HepG2 (cell line): ENCODE measurements around the gene FBXO41. TPM values are rescaled to one million over a fixed set of nuclear protein-coding genes. Genes with fewer than 3 reads are reported as not detected.

Experiments used
- GABPA ChIP-seq, 2 experiments: IDR thresholded peaks; 2 replicates each; pipeline ENCODE4 v1.6.1; 2011 to 2016; ENCODE audit warnings: low read depth in 2 of 2, low read length in 1 of 2, missing biosample characterization in 1 of 2, missing genetic modification characterization in 1 of 2
- HMG20A ChIP-seq: IDR thresholded peaks from 2 replicates; pipeline ENCODE4 v1.6.1; 2016; ENCODE audit warnings: borderline replicate concordance
- KLF11 ChIP-seq: IDR thresholded peaks from 2 replicates; pipeline ENCODE4 v1.6.1; 2016; ENCODE audit warnings: missing compliant biosample characterization
- MXD3 ChIP-seq: IDR thresholded peaks from 2 replicates; pipeline ENCODE4 v1.6.1; 2016; ENCODE audit warnings: mild to moderate bottlenecking, missing biosample characterization, missing genetic modification reagents
- PHB2 ChIP-seq: fragments of 450-650 bp; IDR thresholded peaks from 2 replicates; pipeline ENCODE4 v1.6.1; 2018; ENCODE audit not compliant: partially characterized antibody
- PHF8 ChIP-seq: sonication (generic); formaldehyde crosslinking; IDR thresholded peaks from 2 replicates; pipeline ENCODE4 v1.5.0; 2020; ENCODE audit warnings: missing genetic modification reagents
- SALL1 ChIP-seq: sonication (generic); formaldehyde crosslinking; IDR thresholded peaks from 2 replicates; pipeline ENCODE4 v1.8.0; 2022; ENCODE audit warnings: mild to moderate bottlenecking, missing genetic modification reagents
- ZFP37 ChIP-seq: sonication (generic); formaldehyde crosslinking; IDR thresholded peaks from 2 replicates; pipeline ENCODE4 v1.4.0; 2020; ENCODE audit warnings: missing genetic modification reagents, borderline replicate concordance
- ZNF276 ChIP-seq: sonication (generic); formaldehyde crosslinking; IDR thresholded peaks from 2 replicates; pipeline ENCODE4 v1.4.0; 2020; ENCODE audit warnings: mild to moderate bottlenecking, low read depth, missing genetic modification reagents
- ZNF383 ChIP-seq: sonication (generic); formaldehyde crosslinking; IDR thresholded peaks from 2 replicates; pipeline ENCODE4 v1.4.0; 2020; ENCODE audit warnings: missing genetic modification reagents, mild to moderate bottlenecking, borderline replicate concordance
- ZNF557 ChIP-seq: sonication (generic); formaldehyde crosslinking; IDR thresholded peaks from 2 replicates; pipeline ENCODE4 v1.4.0; 2020; ENCODE audit warnings: missing genetic modification reagents
- ZNF563 ChIP-seq: sonication (generic); formaldehyde crosslinking; IDR thresholded peaks from 2 replicates; pipeline ENCODE4 v1.8.0; 2022; ENCODE audit warnings: mild to moderate bottlenecking, moderate library complexity, missing genetic modification reagents
- ZNF687 ChIP-seq: sonication (generic); formaldehyde crosslinking; IDR thresholded peaks from 2 replicates; pipeline ENCODE4 v1.5.1; 2020; ENCODE audit warnings: mild to moderate bottlenecking, missing genetic modification reagents, moderate library complexity
- ZNF780A ChIP-seq: sonication (generic); formaldehyde crosslinking; IDR thresholded peaks from 2 replicates; pipeline ENCODE4 v1.8.0; 2022; ENCODE audit warnings: mild to moderate bottlenecking, missing genetic modification reagents, moderate library complexity
- ZNF781 ChIP-seq: sonication (generic); formaldehyde crosslinking; IDR thresholded peaks from 2 replicates; pipeline ENCODE4 v1.5.1; 2020; ENCODE audit warnings: borderline replicate concordance, mild to moderate bottlenecking, missing genetic modification reagents; ENCODE audit errors: not compliant biosample characterization
- polyA plus RNA-seq, 8 experiments: library from polyadenylated mRNA; depleted of rRNA in 3 of 8; stranded (reverse) in 7 of 8; unstranded in 1 of 8; fragments of >200 nt; fragmentation: Illumina TruSeq in 4 of 8; extraction: Trizol in 4 of 8; gene quantifications; 2 replicates each; pipeline versions ENCODE4 v1.2.1 to v1.2.3, GENCODE V29; 2011 to 2016; ENCODE audit warnings: low read depth in 4 of 8, missing spikeins in 1 of 8, mixed read lengths in 1 of 8; ENCODE audit not compliant: insufficient read depth in 1 of 8
- total RNA-seq, 5 experiments: library from RNA; depleted of rRNA; stranded (reverse); fragments of >200 nt; fragmentation: Illumina TruSeq; extraction: Trizol; gene quantifications; 2 replicates each; pipeline ENCODE4 v1.2.3, GENCODE V29; 2016; ENCODE audit warnings: low read depth in 1 of 5
- TF ChIP-seq, protein P1 (sequence below): sonication (generic); formaldehyde crosslinking; IDR thresholded peaks from 2 replicates; pipeline ENCODE4 v1.5.0; 2020; ENCODE audit warnings: missing genetic modification reagents, mild to moderate bottlenecking, borderline replicate concordance
- TF ChIP-seq, protein P2 (sequence below): fragments of 450-650 bp; IDR thresholded peaks from 2 replicates; pipeline ENCODE4 v1.6.1; 2016
- TF ChIP-seq, protein P3 (sequence below): sonication (generic); formaldehyde crosslinking; IDR thresholded peaks from 2 replicates; pipeline ENCODE4 v1.8.1; 2023; ENCODE audit warnings: missing genetic modification reagents, inconsistent platforms, borderline replicate concordance

FBXO41 gene
- total and polyA plus RNA-seq, 2 of the 13 experiments (the other 11 are each of a cell fraction or from before 2014, with no cell fraction given): 4.2 to 10.3 TPM

DNA sequence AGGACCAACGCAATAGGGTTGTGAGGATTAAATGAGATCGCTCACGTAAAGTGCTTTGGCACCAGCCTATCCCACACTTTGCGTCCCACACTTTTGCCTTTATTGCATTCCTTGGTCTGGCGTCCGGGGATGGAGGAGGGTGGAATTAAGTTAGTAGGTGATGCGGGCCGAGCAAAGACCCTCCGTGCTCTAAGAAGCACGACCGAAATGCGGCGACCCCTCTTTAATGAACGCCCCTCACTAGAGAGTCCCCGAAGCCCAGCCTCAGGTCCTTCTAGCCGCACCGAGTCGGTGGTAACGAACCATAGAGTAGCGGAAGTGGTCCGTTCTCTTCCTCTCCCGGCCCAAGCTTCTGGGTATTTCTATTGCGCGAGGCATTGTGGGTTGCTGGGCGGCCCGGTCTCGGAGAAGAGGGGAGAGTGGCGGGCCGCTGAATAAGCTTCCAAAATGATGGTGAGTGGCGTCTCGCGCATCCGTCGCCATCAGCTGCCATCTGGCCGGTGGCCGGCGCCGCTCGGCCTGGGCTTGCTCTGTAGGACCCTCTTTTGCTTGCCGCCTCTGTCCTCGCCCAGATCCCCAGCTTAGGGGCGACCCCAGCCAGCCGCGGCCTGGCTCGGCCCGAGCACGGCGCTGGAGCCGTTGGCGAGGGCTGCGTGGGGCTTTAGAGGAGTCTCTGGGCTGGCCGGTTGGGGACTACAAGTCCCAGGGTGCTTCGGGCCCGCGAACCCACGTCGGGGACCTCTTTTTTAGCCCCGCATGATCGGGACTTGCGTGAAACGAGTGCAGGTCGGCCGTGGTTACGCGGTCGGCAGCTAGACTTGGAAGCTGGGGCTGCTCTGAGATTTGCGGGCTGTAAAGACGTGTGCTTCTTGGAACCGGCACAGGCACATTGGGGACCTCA lies 50.1 kb downstream of the FBXO41 start, which contains the start of gene CCT7 (continued):
- TF ChIP-seq GABPA (IDR thresholded peaks at IDR 0.05; ENCODE audit: low read depth, low read length) (peak; percentile 88), GABPA (CRISPR knock-in tag; IDR thresholded peaks at IDR 0.05; ENCODE audit: low read depth) (peak; percentile 98), KLF11 (CRISPR knock-in tag) (peak; percentile 84; the same call in 1 of the 2 replicates), PHF8 (CRISPR knock-in tag) (peak; percentile 99), ZNF557 (0 out of 2 replicates have a peak, but pooled peaks have one; percentile 28), ZNF687 (CRISPR knock-in tag) (peak; percentile 75), ZNF780A (CRISPR knock-in tag) (peak; percentile 83; the same call in 1 of the 2 replicates), ZNF276 (no peak), HMG20A (CRISPR knock-in tag) (no peak; the same call in 1 of the 2 replicates), ZNF563 (CRISPR knock-in tag) (no peak; the same call in 1 of the 2 replicates), SALL1 (peak; percentile 89), MXD3 (CRISPR knock-in tag) (peak; percentile 94), PHB2 (no peak), ZNF781 (CRISPR knock-in tag) (peak; percentile 87), ZNF383 (peak; percentile 75; the same call in 1 of the 2 replicates), ZFP37 (CRISPR knock-in tag) (0 out of 2 replicates have a peak, but pooled peaks have one; percentile 24)
- TF ChIP-seq, protein P1, sequence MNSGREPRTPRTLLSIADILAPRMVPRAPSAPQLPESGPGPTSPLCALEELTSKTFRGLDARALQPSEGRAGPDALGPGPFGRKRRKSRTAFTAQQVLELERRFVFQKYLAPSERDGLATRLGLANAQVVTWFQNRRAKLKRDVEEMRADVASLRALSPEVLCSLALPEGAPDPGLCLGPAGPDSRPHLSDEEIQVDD (CRISPR knock-in tag): no peak; the same call in 1 of the 2 replicates
- TF ChIP-seq, protein P2, sequence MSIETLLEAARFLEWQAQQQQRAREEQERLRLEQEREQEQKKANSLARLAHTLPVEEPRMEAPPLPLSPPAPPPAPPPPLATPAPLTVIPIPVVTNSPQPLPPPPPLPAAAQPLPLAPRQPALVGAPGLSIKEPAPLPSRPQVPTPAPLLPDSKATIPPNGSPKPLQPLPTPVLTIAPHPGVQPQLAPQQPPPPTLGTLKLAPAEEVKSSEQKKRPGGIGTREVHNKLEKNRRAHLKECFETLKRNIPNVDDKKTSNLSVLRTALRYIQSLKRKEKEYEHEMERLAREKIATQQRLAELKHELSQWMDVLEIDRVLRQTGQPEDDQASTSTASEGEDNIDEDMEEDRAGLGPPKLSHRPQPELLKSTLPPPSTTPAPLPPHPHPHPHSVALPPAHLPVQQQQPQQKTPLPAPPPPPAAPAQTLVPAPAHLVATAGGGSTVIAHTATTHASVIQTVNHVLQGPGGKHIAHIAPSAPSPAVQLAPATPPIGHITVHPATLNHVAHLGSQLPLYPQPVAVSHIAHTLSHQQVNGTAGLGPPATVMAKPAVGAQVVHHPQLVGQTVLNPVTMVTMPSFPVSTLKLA: no peak
- TF ChIP-seq, protein P3, sequence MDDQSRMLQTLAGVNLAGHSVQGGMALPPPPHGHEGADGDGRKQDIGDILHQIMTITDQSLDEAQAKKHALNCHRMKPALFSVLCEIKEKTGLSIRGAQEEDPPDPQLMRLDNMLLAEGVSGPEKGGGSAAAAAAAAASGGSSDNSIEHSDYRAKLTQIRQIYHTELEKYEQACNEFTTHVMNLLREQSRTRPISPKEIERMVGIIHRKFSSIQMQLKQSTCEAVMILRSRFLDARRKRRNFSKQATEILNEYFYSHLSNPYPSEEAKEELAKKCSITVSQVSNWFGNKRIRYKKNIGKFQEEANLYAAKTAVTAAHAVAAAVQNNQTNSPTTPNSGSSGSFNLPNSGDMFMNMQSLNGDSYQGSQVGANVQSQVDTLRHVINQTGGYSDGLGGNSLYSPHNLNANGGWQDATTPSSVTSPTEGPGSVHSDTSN (CRISPR knock-in tag): 0 out of 2 replicates have a peak, but pooled peaks have one; percentile 26
